RWPE2 (cell line): ENCODE results near the gene ANAPC13.

Experiments
- ATAC-seq: fragments of 200-7000 bp; cut with Tn5 transposase; 3 replicates; pipeline ENCODE4 v1.9.1; 2021; ENCODE audit warnings: low read depth
- DNase-seq: peaks from one replicate; pipeline ENCODE4 v3.0.0-alpha.2; 2020; ENCODE audit warnings: low spot score
- H3K27ac ChIP-seq: fragments of 450-650 bp; 2 replicates; pipeline ENCODE4 v1.5.1; 2017; ENCODE audit warnings: mild to moderate bottlenecking; ENCODE audit not compliant: poor library complexity, severe bottlenecking
- H3K27me3 ChIP-seq: fragments of 250-450 bp; sonication (Bioruptor Pico); 2 replicates; pipeline ENCODE4 v1.5.1; 2021; ENCODE audit warnings: mild to moderate bottlenecking, moderate library complexity; ENCODE audit not compliant: insufficient read depth, poor library complexity, severe bottlenecking
- H3K36me3 ChIP-seq: fragments of 250-450 bp; sonication (Bioruptor Pico); 2 replicates; pipeline ENCODE4 v1.5.1; 2020; ENCODE audit warnings: low read depth, mild to moderate bottlenecking, moderate library complexity
- H3K4me1 ChIP-seq: fragments of 250-450 bp; sonication (Bioruptor Pico); 2 replicates; pipeline ENCODE4 v1.5.1; 2021; ENCODE audit warnings: mild to moderate bottlenecking, moderate library complexity; ENCODE audit not compliant: insufficient read depth, poor library complexity, severe bottlenecking
- H3K4me3 ChIP-seq: fragments of 250-450 bp; sonication (Bioruptor Pico); 2 replicates; pipeline ENCODE4 v1.5.1; 2021; ENCODE audit warnings: mild to moderate bottlenecking, moderate library complexity; ENCODE audit not compliant: severe bottlenecking
- H3K9me3 ChIP-seq: fragments of 250-450 bp; sonication (Bioruptor Pico); 2 replicates; pipeline ENCODE4 v1.5.1; 2021; ENCODE audit warnings: mild to moderate bottlenecking, moderate library complexity; ENCODE audit not compliant: severe bottlenecking
- TF ChIP-seq, protein P1 (sequence below): fragments of 450-650 bp; IDR thresholded peaks from one replicate; pipeline ENCODE4 v1.5.1; 2017; ENCODE audit warnings: mild to moderate bottlenecking, moderate library complexity; ENCODE audit not compliant: poor library complexity, severe bottlenecking

ANAPC13 gene

DNA sequence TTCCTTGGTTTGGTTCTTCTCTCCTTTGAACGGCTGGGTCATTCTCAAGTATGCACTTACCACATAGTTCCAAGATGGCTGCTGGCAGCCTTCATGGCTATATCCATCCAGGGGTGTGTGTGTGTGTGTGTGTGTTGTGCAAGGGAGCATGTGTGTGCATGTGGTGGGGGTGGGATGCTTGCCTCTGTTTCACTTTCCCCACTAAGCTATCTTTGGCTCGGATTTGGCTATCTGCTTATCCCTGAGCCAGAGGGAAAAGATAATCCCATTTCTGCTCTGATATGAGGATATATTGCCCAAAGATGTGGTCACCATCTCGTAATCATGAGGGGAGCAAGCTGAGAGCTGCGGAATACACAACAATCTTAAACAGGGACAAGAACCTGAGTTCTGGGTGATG is 26.2 kb downstream of the ANAPC13 start:
- Histone ChIP-seq H3K4me3 (no peak overlapping the region), H3K4me1 (peaks cover 10% of the 10 kb centered on the region), H3K27me3 (no peaks in the 10 kb centered on the region), H3K9me3 (no peaks in the 10 kb centered on the region), H3K27ac (no peak overlapping the region), H3K36me3 (no peaks in the 10 kb centered on the region)
- TF ChIP-seq, protein P1, sequence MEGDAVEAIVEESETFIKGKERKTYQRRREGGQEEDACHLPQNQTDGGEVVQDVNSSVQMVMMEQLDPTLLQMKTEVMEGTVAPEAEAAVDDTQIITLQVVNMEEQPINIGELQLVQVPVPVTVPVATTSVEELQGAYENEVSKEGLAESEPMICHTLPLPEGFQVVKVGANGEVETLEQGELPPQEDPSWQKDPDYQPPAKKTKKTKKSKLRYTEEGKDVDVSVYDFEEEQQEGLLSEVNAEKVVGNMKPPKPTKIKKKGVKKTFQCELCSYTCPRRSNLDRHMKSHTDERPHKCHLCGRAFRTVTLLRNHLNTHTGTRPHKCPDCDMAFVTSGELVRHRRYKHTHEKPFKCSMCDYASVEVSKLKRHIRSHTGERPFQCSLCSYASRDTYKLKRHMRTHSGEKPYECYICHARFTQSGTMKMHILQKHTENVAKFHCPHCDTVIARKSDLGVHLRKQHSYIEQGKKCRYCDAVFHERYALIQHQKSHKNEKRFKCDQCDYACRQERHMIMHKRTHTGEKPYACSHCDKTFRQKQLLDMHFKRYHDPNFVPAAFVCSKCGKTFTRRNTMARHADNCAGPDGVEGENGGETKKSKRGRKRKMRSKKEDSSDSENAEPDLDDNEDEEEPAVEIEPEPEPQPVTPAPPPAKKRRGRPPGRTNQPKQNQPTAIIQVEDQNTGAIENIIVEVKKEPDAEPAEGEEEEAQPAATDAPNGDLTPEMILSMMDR, result no peak
- ATAC-seq (no peak), DNase-seq (no peak)

DNA sequence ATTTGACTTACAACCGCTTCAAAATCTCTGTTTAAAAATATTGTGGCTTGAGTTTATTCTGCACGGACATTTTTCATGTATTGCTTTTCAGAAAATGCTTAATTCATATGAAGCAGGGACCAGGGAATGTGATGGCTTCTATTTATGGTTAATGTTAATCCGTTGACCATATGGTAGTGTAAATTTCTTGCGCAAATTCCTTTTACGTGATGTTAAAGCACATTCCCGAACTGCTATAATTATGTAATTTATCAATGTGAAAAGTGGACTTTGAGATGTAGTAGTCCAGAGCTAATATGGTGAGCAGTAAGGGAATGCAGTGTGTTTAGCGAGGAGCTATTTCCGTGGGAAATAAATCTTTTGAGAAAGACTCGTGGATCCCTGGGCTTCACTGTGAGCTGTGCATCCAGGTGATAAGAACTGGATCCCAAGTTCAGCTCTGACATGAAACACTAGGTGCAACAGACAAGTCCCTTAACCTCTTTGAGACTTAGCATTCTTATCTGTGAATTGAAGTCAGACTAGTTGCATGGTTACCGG is 27.3 kb downstream of the ANAPC13 start:
- H3K4me1 ChIP-seq, result peaks cover 10% of the 10 kb centered on the region
- TF ChIP-seq, protein P1, result no peak
- DNase-seq (no peak), ATAC-seq (no peak)
- no peaks in the 10 kb centered on the region for H3K27me3 ChIP-seq
- no peaks in the 10 kb centered on the region for H3K9me3 ChIP-seq
- no peak overlapping the region for H3K4me3 ChIP-seq
- no peaks in the 10 kb centered on the region for H3K36me3 ChIP-seq
- H3K27ac ChIP-seq, result no peak overlapping the region

DNA sequence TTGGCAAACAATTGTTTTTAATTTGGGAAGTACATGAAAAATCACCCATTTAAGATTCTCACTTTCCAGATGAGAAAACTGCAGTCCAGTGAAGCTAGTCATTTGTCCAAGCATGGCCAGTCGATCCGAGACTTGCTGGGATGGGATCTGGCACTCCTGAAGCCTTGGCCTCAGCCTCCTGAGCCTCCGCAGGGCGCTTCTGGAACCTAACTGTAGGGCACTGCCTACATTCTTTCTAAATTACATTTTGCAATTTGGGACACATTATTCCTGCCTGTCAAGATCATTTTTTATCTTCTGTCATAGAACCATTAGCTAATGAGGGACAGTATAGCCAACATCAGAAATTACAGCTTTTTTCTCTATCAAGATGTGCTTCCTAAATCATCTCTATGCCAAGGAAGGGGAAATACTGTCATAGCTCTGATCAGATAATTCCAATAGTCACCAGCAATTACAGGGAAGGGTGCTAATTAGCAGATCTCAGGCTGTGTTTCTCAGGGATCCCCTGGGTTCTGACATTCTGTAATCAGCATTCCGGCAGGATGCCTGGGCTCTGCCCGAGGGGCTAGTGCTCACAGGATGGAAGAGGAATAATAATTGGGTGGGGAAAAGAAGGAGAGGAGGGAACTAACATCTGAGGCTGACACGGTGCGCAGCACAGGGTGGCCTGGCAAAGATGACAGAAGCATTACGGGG is 28.3 kb downstream of the ANAPC13 start:
- Histone ChIP-seq H3K27ac (no peak overlapping the region), H3K4me3 (no peak overlapping the region), H3K27me3 (no peaks in the 10 kb centered on the region), H3K4me1 (peaks cover 10% of the 10 kb centered on the region), H3K9me3 (no peaks in the 10 kb centered on the region), H3K36me3 (no peaks in the 10 kb centered on the region)
- TF ChIP-seq, protein P1, result no peak
- ATAC-seq, result no peak
- no peak for DNase-seq

DNA sequence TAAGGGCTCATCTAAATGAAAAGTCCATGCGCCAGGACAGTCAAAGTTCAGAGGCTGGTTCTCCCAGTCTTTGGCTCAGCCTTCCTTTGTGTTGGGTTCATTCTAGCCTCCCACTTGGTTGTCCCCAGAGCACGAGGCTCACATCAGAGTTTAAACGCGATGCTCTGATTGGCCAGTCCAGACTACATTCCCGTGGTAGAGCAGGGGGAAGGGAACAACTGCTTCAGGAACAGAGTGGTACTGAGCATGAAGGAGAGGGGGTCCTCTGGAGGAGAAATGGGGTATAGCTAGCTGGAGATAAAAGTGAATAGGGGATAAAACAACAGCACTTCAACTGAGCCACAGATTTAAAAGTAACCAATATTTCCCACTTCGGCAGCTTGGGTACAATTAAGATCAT is 32.2 kb downstream of the ANAPC13 start:
- no peak for DNase-seq
- no peak for ATAC-seq

More for the DNA sequence above, 32.2 kb downstream of the ANAPC13 start:
- H3K27me3 ChIP-seq, result no peaks in the 10 kb centered on the region
- H3K36me3 ChIP-seq, result no peaks in the 10 kb centered on the region
- no peak overlapping the region for H3K27ac ChIP-seq
- H3K4me3 ChIP-seq, result no peak overlapping the region
- TF ChIP-seq, protein P1, result no peak
- no peaks in the 10 kb centered on the region for H3K9me3 ChIP-seq
- H3K4me1 ChIP-seq, result no peaks in the 10 kb centered on the region
